OCI-LY3 (cell line): ENCODE data around the gene UQCRC1.

Experiments
- H2AFZ ChIP-seq: fragments of 200-600, 300-600 bp; shearing (Covaris generic); 2 replicates; pipeline ENCODE4 v1.6.0; 2014; ENCODE audit warnings: antibody characterized with exemption, low read depth, low read length
- H3K27ac ChIP-seq: fragments of 200-600, 300-600 bp; sonication (generic); 2 replicates; pipeline ENCODE4 v1.5.1; 2014; ENCODE audit warnings: mild to moderate bottlenecking, low read length, moderate library complexity, mixed read lengths
- H3K27me3 ChIP-seq: fragments of 200-600, 300-600 bp; sonication (generic); 2 replicates; pipeline ENCODE4 v1.6.1; 2014; ENCODE audit warnings: low read depth, low read length, mixed read lengths
- H3K36me3 ChIP-seq: fragments of 200-600, 300-600 bp; sonication (generic); replicated peaks from 2 replicates; pipeline ENCODE3; 2014; ENCODE audit warnings: low read depth, low read length, mixed read lengths
- H3K4me1 ChIP-seq: fragments of 300-600, 200-600 bp; sonication (generic); 2 replicates; pipeline ENCODE4 v1.6.1; 2014; ENCODE audit warnings: low read length, mixed read lengths
- H3K4me2 ChIP-seq: fragments of 200-600, 300-600 bp; sonication (generic); 2 replicates; pipeline ENCODE4 v1.6.1; 2014; ENCODE audit warnings: low read length, mixed read lengths
- H3K4me3 ChIP-seq: fragments of 300-600, 200-600 bp; sonication (generic); 2 replicates; pipeline ENCODE4 v1.5.1; 2014; ENCODE audit warnings: antibody characterized with exemption, mild to moderate bottlenecking, low read length, moderate library complexity
- H3K79me2 ChIP-seq: fragments of 300-600, 200-600 bp; shearing (Covaris generic); 2 replicates; pipeline ENCODE4 v1.6.1; 2014; ENCODE audit warnings: mild to moderate bottlenecking, low read length, mixed read lengths
- H3K9ac ChIP-seq: fragments of 300-600, 200-600 bp; shearing (Covaris generic); 2 replicates; pipeline ENCODE4 v1.6.0; 2014; ENCODE audit warnings: mild to moderate bottlenecking, low read length, moderate library complexity
- H3K9me3 ChIP-seq: fragments of 200-600, 300-600 bp; shearing (Covaris generic); 2 replicates; pipeline ENCODE4 v1.6.1; 2014; ENCODE audit warnings: low read length, mixed read lengths; ENCODE audit not compliant: insufficient read depth
- H4K20me1 ChIP-seq: fragments of 200-600, 300-600 bp; sonication (generic); 2 replicates; pipeline ENCODE4 v1.6.1; 2016; ENCODE audit warnings: low read length, mixed read lengths; ENCODE audit not compliant: insufficient read depth
- CTCF ChIP-seq: fragments of 200-600, 300-600 bp; sonication (generic); IDR thresholded peaks from 2 replicates; pipeline ENCODE4 v1.5.1; 2014; ENCODE audit warnings: antibody characterized with exemption, low read length, low read depth
- EZH2phosphoT487 ChIP-seq: fragments of 200-600 bp; shearing (Covaris generic); IDR thresholded peaks from 2 replicates; pipeline ENCODE4 v1.6.1; 2018; ENCODE audit warnings: antibody characterized with exemption, mixed run types, low read depth

Gene UQCRC1

DNA sequence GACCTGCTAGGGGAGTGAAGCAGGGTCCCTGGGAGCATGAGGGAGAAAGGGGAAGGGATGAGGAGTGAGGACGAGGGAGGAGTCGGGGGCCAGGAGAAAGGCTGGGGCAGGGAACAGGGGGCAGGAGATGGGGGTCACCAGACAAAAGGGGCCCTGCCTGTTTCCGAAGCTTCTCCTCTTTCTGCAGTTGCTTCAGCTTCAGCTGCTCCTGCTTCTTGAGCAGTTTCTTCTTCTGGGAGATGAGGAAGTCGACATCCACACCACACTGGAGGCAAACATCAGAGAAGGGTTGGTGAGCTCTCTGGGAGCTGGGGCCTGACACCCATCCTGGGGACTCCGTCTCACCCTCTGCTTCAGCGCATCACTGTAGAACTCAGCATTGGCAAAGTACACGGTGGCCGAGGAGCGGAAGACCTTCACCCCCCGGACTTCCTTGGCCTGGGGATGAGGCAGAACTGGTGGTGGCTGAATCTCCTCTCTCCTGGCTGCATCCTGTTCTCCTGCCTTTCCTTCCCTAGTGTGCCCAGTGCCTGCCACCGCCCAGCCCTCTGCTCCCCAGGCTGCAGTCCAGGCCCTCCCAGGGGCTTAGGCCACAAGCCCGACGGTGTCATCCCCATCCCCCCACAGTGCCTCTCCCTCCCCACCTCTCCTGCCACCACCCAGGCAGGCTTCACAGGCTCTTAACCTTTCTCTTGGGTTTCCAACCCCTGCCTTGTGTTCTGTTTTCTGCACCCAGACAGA lies 19.0 kb upstream of the UQCRC1 start:
- Histone ChIP-seq H3K79me2 (no peaks in the 10 kb centered on the region), H3K27me3 (no peaks in the 10 kb centered on the region), H2AFZ (no peak overlapping the region), H3K36me3 (peaks cover 29% of the 10 kb centered on the region), H3K9me3 (no peaks in the 10 kb centered on the region), H4K20me1 (no peaks in the 10 kb centered on the region), H3K4me3 (no peak overlapping the region), H3K4me1 (no peaks in the 10 kb centered on the region), H3K4me2 (no peak overlapping the region), H3K27ac (no peak overlapping the region), H3K9ac (no peak overlapping the region)
- no peak for TF ChIP-seq EZH2phosphoT487
- no peak for TF ChIP-seq CTCF

DNA sequence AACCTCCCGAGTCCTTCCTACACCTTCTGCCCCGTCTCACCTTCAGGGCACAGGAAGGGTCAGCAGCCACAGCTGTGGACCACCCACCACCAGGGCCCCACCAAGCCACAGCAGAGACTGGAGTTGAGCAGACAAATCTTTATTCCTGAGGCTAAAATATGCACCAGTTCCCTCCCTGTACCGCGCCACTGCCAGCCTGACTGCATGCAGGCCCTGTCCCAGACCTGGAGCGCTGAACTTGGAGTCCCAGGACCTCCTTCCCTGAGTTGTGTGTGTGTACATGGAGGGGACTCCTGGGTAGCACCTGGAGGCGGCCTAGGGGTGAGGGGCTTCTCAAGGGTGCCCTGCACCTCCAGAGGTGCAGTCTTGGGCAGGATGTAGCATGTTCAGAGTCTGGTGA lies 16.2 kb upstream of the UQCRC1 start:
- H3K36me3 ChIP-seq: peaks cover 26% of the 10 kb centered on the region

DNA sequence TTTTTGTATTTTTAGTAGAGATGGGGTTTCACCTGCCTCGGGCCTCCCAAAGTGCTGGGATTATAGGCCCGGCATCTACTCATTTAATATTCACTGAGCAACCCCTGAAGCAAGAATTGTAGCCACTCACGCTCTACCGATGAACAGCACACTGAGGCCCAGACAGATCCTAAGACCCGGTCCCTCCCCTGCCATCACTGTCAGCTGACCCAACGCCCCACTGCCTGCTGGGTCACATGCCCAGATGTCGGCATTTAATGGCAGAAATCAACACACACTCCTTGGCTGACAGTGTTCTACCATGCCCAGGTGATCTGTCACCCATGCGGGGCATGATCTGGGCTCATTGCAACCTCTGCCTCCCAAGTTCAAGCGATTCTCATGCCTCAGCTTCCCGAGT lies 15.3 kb upstream of the UQCRC1 start:
- Histone ChIP-seq H3K9me3 (peaks cover under 1% of the 10 kb centered on the region; the same call in 1 of the 2 replicates), H4K20me1 (no peaks in the 10 kb centered on the region), H2AFZ (no peak overlapping the region), H3K27me3 (no peaks in the 10 kb centered on the region), H3K4me2 (no peak overlapping the region), H3K4me3 (no peak overlapping the region), H3K27ac (no peak overlapping the region), H3K36me3 (peaks cover 25% of the 10 kb centered on the region), H3K9ac (no peak overlapping the region), H3K79me2 (no peaks in the 10 kb centered on the region), H3K4me1 (no peaks in the 10 kb centered on the region)
- TF ChIP-seq CTCF: no peak
- TF ChIP-seq EZH2phosphoT487: no peak

More for the DNA sequence above, 16.2 kb upstream of the UQCRC1 start:
- Histone ChIP-seq H3K79me2 (no peaks in the 10 kb centered on the region), H3K4me1 (no peaks in the 10 kb centered on the region), H3K27ac (no peak overlapping the region), H4K20me1 (no peaks in the 10 kb centered on the region), H3K27me3 (no peaks in the 10 kb centered on the region), H2AFZ (no peak overlapping the region), H3K9me3 (no peaks in the 10 kb centered on the region), H3K4me3 (no peak overlapping the region), H3K4me2 (no peak overlapping the region), H3K9ac (no peak overlapping the region)
- TF ChIP-seq EZH2phosphoT487 (no peak), CTCF (no peak)

GRCh38 chr3:48623851-48624547 lies 14.6 kb upstream of the UQCRC1 start:
- H3K4me2 ChIP-seq: no peak overlapping the region
- H4K20me1 ChIP-seq: no peaks in the 10 kb centered on the region
- no peak for TF ChIP-seq EZH2phosphoT487
- no peak for TF ChIP-seq CTCF
- H3K4me1 ChIP-seq: no peaks in the 10 kb centered on the region
- H3K27me3 ChIP-seq: no peaks in the 10 kb centered on the region
- H3K79me2 ChIP-seq: no peaks in the 10 kb centered on the region
- no peak overlapping the region for H2AFZ ChIP-seq
- no peak overlapping the region for H3K27ac ChIP-seq
- peaks cover 24% of the 10 kb centered on the region for H3K36me3 ChIP-seq
- no peak overlapping the region for H3K4me3 ChIP-seq
- H3K9me3 ChIP-seq: peaks cover 5% of the 10 kb centered on the region; the same call in 1 of the 2 replicates
- H3K9ac ChIP-seq: no peak overlapping the region
